Measurements from ENCODE around the gene KIF2A. TPM values are rescaled to one million over a fixed set of nuclear protein-coding genes. Genes with fewer than 3 reads are reported as not detected.

The KIF2A gene
- total and polyA plus RNA-seq, 9 of the 15 experiments (the other 6 are each of a cell fraction or from before 2014, with no cell fraction given): 42.6 to 126 (median 77.6) TPM

DNA sequence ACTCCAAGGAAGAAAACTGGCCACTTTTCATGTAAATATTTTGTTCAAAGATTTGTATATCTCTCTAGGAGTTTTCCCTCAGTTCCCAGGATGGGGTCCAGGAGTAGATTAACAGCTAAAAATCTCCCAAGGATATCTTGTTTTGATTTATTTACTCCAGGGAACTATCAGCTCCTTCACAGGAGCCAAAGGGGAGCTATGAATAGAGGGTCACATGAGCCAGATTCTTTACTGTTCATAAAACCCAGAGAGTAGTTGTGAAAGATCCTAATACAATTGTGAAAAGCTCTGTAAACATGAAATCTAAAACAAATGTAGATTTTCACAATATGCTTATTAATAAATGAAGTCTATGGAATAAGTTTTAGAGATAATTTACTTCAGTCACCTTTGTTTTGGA is 80.8 kb downstream of the KIF2A start:
- Histone ChIP-seq H3K36me3 (ENCODE audit: control insufficient read depth, insufficient read depth, low read length) (peaks cover 87% of the 10 kb centered on the region), H2AFZ (ENCODE audit: low read depth, low read length) (no peak overlapping the region), H3K4me3 (no peak overlapping the region), H3K4me2 (ENCODE audit: insufficient read depth, low read length) (no peak overlapping the region), H3K9me1 (ENCODE audit: control insufficient read depth, insufficient read depth, low read length) (no peaks in the 10 kb centered on the region), H3K79me2 (ENCODE audit: control insufficient read depth, insufficient read depth, low read length) (no peaks in the 10 kb centered on the region), H3K9ac (ENCODE audit: insufficient read depth in 1 of 2, low read depth in 2 of 2, low read length in 2 of 2) (no peak overlapping the region), H3K27me3 (ENCODE audit: control insufficient read depth in 2 of 2, insufficient read depth in 2 of 2, low read length in 2 of 2) (no peaks in the 10 kb centered on the region), H3K9me3 (replicated peaks; ENCODE audit: control insufficient read depth, insufficient read depth, low read depth, low read length) (no peaks in the 10 kb centered on the region), H3K4me1 (replicated peaks in 1 of 2; ENCODE audit: control insufficient read depth in 2 of 2, insufficient read depth in 2 of 2, low read length in 2 of 2) (no peaks in the 10 kb centered on the region), H3K27ac (ENCODE audit: extremely low read depth, low read depth, low read length) (no peak overlapping the region), H4K20me1 (replicated peaks; ENCODE audit: control insufficient read depth, insufficient read depth, low read length) (no peaks in the 10 kb centered on the region)
- no peak for FAIRE-seq
- ChIA-PET CTCF (ENCODE audit: low intra/inter-chr PET ratio) (no interaction called here), POLR2A (interaction anchor here (0.7 to 4.5 kb wide), 3 partner anchors 9 to 25 kb away, joined by 3 to 50 read pairs (median 4); partner anchors contain the start of genes DIMT1 and IPO11)
- ATAC-seq: no peak
- no peak for TF ChIP-seq SETDB1 (IDR thresholded peaks at IDR 0.05; ENCODE audit: low read length)
- TF ChIP-seq LCOR (CRISPR knock-in tag; IDR thresholded peaks at IDR 0.05): no peak
- TF ChIP-seq, protein P1, sequence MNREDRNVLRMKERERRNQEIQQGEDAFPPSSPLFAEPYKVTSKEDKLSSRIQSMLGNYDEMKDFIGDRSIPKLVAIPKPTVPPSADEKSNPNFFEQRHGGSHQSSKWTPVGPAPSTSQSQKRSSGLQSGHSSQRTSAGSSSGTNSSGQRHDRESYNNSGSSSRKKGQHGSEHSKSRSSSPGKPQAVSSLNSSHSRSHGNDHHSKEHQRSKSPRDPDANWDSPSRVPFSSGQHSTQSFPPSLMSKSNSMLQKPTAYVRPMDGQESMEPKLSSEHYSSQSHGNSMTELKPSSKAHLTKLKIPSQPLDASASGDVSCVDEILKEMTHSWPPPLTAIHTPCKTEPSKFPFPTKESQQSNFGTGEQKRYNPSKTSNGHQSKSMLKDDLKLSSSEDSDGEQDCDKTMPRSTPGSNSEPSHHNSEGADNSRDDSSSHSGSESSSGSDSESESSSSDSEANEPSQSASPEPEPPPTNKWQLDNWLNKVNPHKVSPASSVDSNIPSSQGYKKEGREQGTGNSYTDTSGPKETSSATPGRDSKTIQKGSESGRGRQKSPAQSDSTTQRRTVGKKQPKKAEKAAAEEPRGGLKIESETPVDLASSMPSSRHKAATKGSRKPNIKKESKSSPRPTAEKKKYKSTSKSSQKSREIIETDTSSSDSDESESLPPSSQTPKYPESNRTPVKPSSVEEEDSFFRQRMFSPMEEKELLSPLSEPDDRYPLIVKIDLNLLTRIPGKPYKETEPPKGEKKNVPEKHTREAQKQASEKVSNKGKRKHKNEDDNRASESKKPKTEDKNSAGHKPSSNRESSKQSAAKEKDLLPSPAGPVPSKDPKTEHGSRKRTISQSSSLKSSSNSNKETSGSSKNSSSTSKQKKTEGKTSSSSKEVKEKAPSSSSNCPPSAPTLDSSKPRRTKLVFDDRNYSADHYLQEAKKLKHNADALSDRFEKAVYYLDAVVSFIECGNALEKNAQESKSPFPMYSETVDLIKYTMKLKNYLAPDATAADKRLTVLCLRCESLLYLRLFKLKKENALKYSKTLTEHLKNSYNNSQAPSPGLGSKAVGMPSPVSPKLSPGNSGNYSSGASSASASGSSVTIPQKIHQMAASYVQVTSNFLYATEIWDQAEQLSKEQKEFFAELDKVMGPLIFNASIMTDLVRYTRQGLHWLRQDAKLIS (CRISPR knock-in tag; IDR thresholded peaks at IDR 0.05): no peak
- TF ChIP-seq GTF2E2 (tag; IDR thresholded peaks at IDR 0.05): no peak
- TF ChIP-seq CHD4 (IDR thresholded peaks at IDR 0.05; ENCODE audit: insufficient read depth, insufficient replicate concordance, low read depth, low read length, poor library complexity, severe bottlenecking): no peak
- TF ChIP-seq GABPB2 (CRISPR knock-in tag; conservative IDR thresholded peaks at IDR 0.05): no peak
- TF ChIP-seq, protein P2, sequence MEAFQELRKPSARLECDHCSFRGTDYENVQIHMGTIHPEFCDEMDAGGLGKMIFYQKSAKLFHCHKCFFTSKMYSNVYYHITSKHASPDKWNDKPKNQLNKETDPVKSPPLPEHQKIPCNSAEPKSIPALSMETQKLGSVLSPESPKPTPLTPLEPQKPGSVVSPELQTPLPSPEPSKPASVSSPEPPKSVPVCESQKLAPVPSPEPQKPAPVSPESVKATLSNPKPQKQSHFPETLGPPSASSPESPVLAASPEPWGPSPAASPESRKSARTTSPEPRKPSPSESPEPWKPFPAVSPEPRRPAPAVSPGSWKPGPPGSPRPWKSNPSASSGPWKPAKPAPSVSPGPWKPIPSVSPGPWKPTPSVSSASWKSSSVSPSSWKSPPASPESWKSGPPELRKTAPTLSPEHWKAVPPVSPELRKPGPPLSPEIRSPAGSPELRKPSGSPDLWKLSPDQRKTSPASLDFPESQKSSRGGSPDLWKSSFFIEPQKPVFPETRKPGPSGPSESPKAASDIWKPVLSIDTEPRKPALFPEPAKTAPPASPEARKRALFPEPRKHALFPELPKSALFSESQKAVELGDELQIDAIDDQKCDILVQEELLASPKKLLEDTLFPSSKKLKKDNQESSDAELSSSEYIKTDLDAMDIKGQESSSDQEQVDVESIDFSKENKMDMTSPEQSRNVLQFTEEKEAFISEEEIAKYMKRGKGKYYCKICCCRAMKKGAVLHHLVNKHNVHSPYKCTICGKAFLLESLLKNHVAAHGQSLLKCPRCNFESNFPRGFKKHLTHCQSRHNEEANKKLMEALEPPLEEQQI (IDR thresholded peaks at IDR 0.05): no peak
- no peak for TF ChIP-seq ZKSCAN8 (CRISPR knock-in tag; IDR thresholded peaks at IDR 0.05)
- no peak for TF ChIP-seq NFE2L1 (tag; IDR thresholded peaks at IDR 0.05; ENCODE audit: borderline replicate concordance, low read depth)
- no peak for TF ChIP-seq PHF21A (IDR thresholded peaks at IDR 0.05; ENCODE audit: borderline replicate concordance, low read depth)
- TF ChIP-seq NFXL1 (CRISPR knock-in tag; IDR thresholded peaks at IDR 0.05): no peak
- no peak for TF ChIP-seq ZNF121 (CRISPR knock-in tag; conservative IDR thresholded peaks at IDR 0.05)
- TF ChIP-seq, protein P3, sequence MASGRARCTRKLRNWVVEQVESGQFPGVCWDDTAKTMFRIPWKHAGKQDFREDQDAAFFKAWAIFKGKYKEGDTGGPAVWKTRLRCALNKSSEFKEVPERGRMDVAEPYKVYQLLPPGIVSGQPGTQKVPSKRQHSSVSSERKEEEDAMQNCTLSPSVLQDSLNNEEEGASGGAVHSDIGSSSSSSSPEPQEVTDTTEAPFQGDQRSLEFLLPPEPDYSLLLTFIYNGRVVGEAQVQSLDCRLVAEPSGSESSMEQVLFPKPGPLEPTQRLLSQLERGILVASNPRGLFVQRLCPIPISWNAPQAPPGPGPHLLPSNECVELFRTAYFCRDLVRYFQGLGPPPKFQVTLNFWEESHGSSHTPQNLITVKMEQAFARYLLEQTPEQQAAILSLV (tag; IDR thresholded peaks at IDR 0.05): no peak
- no peak for TF ChIP-seq ZFP30 (CRISPR knock-in tag; IDR thresholded peaks at IDR 0.05; ENCODE audit: borderline replicate concordance)
- TF ChIP-seq FOXJ3 (CRISPR knock-in tag; IDR thresholded peaks at IDR 0.05): no peak
- TF ChIP-seq HMG20B (CRISPR knock-in tag; IDR thresholded peaks at IDR 0.05): no peak
- no peak for TF ChIP-seq ZNF77 (CRISPR knock-in tag; IDR thresholded peaks at IDR 0.05)
- no peak for TF ChIP-seq C11orf30 (IDR thresholded peaks at IDR 0.05; ENCODE audit: low read depth)
- in situ Hi-C loops (cut with MboI): no loop called here
- no TSS peak for BruUV-seq (replicated peaks)
- no peak for DNase-seq (ENCODE audit: extremely low read depth in 1 of 4, low spot score in 3 of 4)
- intact Hi-C loops (cut with micrococcal nuclease): no loop called here
